ENCODE measurements around the gene BDH1.

The BDH1 gene

GRCh38 chr3:197466586-197467399, 89.0 kb downstream of the BDH1 start:
- no peak overlapping the region for H3K9ac ChIP-seq (ENCODE audit: low read length)
- H3K27ac ChIP-seq (ENCODE audit: low read length): no peak overlapping the region
- no peak overlapping the region for H3K4me3 ChIP-seq (ENCODE audit: low read length)
- H3K4me1 ChIP-seq (ENCODE audit: control insufficient read depth, low read depth, low read length): peaks cover 18% of the 10 kb centered on the region
- no peaks in the 10 kb centered on the region for H3K27me3 ChIP-seq (ENCODE audit: control insufficient read depth, insufficient read depth, low read length)
- no peaks in the 10 kb centered on the region for H3K36me3 ChIP-seq (ENCODE audit: control insufficient read depth, low read depth, low read length)
- no peaks in the 10 kb centered on the region for H3K9me3 ChIP-seq (ENCODE audit: control insufficient read depth, low read depth, low read length)

GRCh38 chr3:197465996-197466549, 89.7 kb downstream of the BDH1 start:
- Histone ChIP-seq H3K36me3 (ENCODE audit: control insufficient read depth, low read depth, low read length) (no peaks in the 10 kb centered on the region), H3K27ac (ENCODE audit: low read length) (no peak overlapping the region), H3K9ac (ENCODE audit: low read length) (no peak overlapping the region), H3K4me3 (ENCODE audit: low read length) (no peak overlapping the region), H3K27me3 (ENCODE audit: control insufficient read depth, insufficient read depth, low read length) (no peaks in the 10 kb centered on the region), H3K4me1 (ENCODE audit: control insufficient read depth, low read depth, low read length) (peaks cover 16% of the 10 kb centered on the region), H3K9me3 (ENCODE audit: control insufficient read depth, low read depth, low read length) (no peaks in the 10 kb centered on the region)

GRCh38 chr3:197465197-197465995, 90.4 kb downstream of the BDH1 start:
- Histone ChIP-seq H3K27me3 (ENCODE audit: control insufficient read depth, insufficient read depth, low read length) (no peaks in the 10 kb centered on the region), H3K9ac (ENCODE audit: low read length) (no peak overlapping the region), H3K4me3 (ENCODE audit: low read length) (no peak overlapping the region), H3K4me1 (ENCODE audit: control insufficient read depth, low read depth, low read length) (peaks cover 10% of the 10 kb centered on the region), H3K27ac (ENCODE audit: low read length) (no peak overlapping the region), H3K36me3 (ENCODE audit: control insufficient read depth, low read depth, low read length) (no peaks in the 10 kb centered on the region), H3K9me3 (ENCODE audit: control insufficient read depth, low read depth, low read length) (no peaks in the 10 kb centered on the region)

DNA sequence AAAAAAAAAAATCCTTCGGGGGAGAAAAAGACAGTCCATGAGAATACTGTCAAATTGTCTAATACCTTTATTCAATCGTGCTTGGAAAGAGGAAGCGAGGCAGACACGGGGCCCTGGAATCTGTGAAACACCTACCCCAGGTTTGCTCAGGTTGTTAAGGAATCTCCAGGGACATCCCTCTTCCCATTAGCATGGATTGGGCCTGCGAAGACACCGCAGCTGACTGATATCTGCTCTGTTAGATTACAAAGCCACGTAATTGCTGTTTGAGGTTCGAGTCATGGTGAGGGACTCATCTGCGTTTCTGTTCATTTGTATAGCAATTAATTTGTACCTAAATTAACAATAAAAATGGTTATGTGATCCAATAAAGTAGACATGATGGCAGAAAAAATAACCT, 91.0 kb downstream of the BDH1 start:
- no peaks in the 10 kb centered on the region for H3K9me3 ChIP-seq (ENCODE audit: control insufficient read depth, low read depth, low read length)
- H3K27ac ChIP-seq (ENCODE audit: low read length): no peak overlapping the region
- no peaks in the 10 kb centered on the region for H3K36me3 ChIP-seq (ENCODE audit: control insufficient read depth, low read depth, low read length)
- H3K4me1 ChIP-seq (ENCODE audit: control insufficient read depth, low read depth, low read length): peaks cover 10% of the 10 kb centered on the region
- H3K27me3 ChIP-seq (ENCODE audit: control insufficient read depth, insufficient read depth, low read length): no peaks in the 10 kb centered on the region
- no peak overlapping the region for H3K4me3 ChIP-seq (ENCODE audit: low read length)
- H3K9ac ChIP-seq (ENCODE audit: low read length): no peak overlapping the region

DNA sequence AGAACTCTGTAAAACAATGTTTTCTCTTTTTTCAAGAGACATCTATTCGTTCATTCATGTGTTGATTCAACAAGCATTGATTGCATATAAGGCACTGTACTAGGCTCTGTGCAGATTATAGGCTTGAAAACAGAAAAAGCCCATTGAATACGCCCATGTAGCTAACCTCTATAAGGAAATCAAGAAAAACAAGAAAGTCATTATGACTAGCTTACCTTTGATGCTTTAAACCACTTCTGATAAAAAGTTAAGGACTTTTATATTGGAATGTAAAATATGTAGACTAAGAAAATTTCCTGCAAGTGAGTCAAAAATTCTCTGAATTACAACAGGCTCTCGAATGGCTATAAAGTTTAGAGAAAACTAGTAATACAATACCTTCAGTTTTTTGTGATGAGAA, 92.5 kb downstream of the BDH1 start:
- no peak overlapping the region for H3K9ac ChIP-seq (ENCODE audit: low read length)
- H3K27ac ChIP-seq (ENCODE audit: low read length): no peak overlapping the region
- peaks cover 10% of the 10 kb centered on the region for H3K4me1 ChIP-seq (ENCODE audit: control insufficient read depth, low read depth, low read length)
- no peaks in the 10 kb centered on the region for H3K9me3 ChIP-seq (ENCODE audit: control insufficient read depth, low read depth, low read length)
- H3K27me3 ChIP-seq (ENCODE audit: control insufficient read depth, insufficient read depth, low read length): no peaks in the 10 kb centered on the region
- no peaks in the 10 kb centered on the region for H3K36me3 ChIP-seq (ENCODE audit: control insufficient read depth, low read depth, low read length)
- no peak overlapping the region for H3K4me3 ChIP-seq (ENCODE audit: low read length)

- Histone ChIP-seq H3K27me3 (ENCODE audit: control insufficient read depth, insufficient read depth, low read length) (no peaks in the 10 kb centered on the region), H3K27ac (ENCODE audit: low read length) (no peak overlapping the region), H3K36me3 (ENCODE audit: control insufficient read depth, low read depth, low read length) (no peaks in the 10 kb centered on the region), H3K9ac (ENCODE audit: low read length) (no peak overlapping the region), H3K4me1 (ENCODE audit: control insufficient read depth, low read depth, low read length) (peaks cover 10% of the 10 kb centered on the region), H3K9me3 (ENCODE audit: control insufficient read depth, low read depth, low read length) (no peaks in the 10 kb centered on the region), H3K4me3 (ENCODE audit: low read length) (no peak overlapping the region)
Measured at GRCh38 chr3:197462808-197463207, 93.0 kb downstream of the BDH1 start.

- Histone ChIP-seq H3K27ac (ENCODE audit: low read length) (no peak overlapping the region), H3K9ac (ENCODE audit: low read length) (no peak overlapping the region), H3K4me3 (ENCODE audit: low read length) (no peak overlapping the region), H3K4me1 (ENCODE audit: control insufficient read depth, low read depth, low read length) (peaks cover 4% of the 10 kb centered on the region), H3K9me3 (ENCODE audit: control insufficient read depth, low read depth, low read length) (no peaks in the 10 kb centered on the region), H3K36me3 (ENCODE audit: control insufficient read depth, low read depth, low read length) (no peaks in the 10 kb centered on the region), H3K27me3 (ENCODE audit: control insufficient read depth, insufficient read depth, low read length) (peaks cover 7% of the 10 kb centered on the region)
Measured at GRCh38 chr3:197460639-197461038, 95.1 kb downstream of the BDH1 start.

DNA sequence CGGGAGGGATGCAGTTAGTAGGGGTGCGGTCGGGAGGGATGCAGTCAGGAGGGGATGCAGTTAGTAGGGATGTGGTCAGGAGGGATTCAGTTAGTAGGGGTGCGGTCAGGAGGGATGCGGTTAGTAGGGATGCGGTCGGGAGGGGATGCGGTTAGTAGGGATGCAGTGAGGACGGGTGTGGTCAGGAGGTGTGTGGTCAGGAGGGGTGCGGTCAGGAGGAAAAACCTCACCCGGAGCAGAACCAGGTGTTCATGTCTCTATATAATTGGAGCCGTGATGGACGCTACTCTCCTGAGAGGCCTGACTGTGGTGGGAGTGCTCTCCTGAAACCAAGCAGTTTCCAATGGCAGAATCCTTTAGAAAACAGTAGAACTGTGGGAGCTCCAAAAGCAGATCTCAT, 95.8 kb downstream of the BDH1 start:
- H3K36me3 ChIP-seq (ENCODE audit: control insufficient read depth, low read depth, low read length): no peaks in the 10 kb centered on the region
- no peak overlapping the region for H3K27ac ChIP-seq (ENCODE audit: low read length)
- H3K4me3 ChIP-seq (ENCODE audit: low read length): no peak overlapping the region
- no peaks in the 10 kb centered on the region for H3K9me3 ChIP-seq (ENCODE audit: control insufficient read depth, low read depth, low read length)
- no peak overlapping the region for H3K9ac ChIP-seq (ENCODE audit: low read length)
- H3K27me3 ChIP-seq (ENCODE audit: control insufficient read depth, insufficient read depth, low read length): peaks cover 13% of the 10 kb centered on the region
- peaks cover 5% of the 10 kb centered on the region for H3K4me1 ChIP-seq (ENCODE audit: control insufficient read depth, low read depth, low read length)

Measured in iPS-18a (cell line).